Measurements from ENCODE around the gene PCBP3.

GRCh38 chr21:45804809-45805313, 161.3 kb downstream of the PCBP3 start:
- TF ChIP-seq CTCF (conservative IDR thresholded peaks at IDR 0.05) (no peak), EZH2 (IDR thresholded peaks at IDR 0.05; ENCODE audit: low read depth) (no peak)
